H1 (cell line): ENCODE data around the gene PTPRT. TPM values are rescaled to one million over a fixed set of nuclear protein-coding genes. Genes with fewer than 3 reads are reported as not detected.

Experiments used
- CTCF ChIA-PET: fragments of 300-600 bp; sonication (Branson Sonifier 250); formaldehyde crosslinking; loops from one replicate; lab custom pipeline; 2021; ENCODE audit not compliant: partially characterized antibody; lab: Charles Lee
- POLR2A ChIA-PET: fragments of 300-600 bp; sonication (Branson Sonifier 250); formaldehyde crosslinking; loops from one replicate; lab custom pipeline; 2021; ENCODE audit warnings: inconsistent platforms; ENCODE audit not compliant: partially characterized antibody; lab: Charles Lee
- DNase-seq, 2 experiments: peaks; one replicate each; pipeline versions ENCODE4 v3.0.0 to v3.0.0-alpha.2; 2010 to 2022; ENCODE audit warnings: low spot score in 2 of 2, low read depth in 1 of 2, mixed read lengths in 1 of 2
- FAIRE-seq: peaks from 2 replicates; lab custom pipeline; 2011; peaks lifted over from hg19 to GRCh38; lab: Jason Lieb, UNC
- H2AFZ ChIP-seq: 2 replicates; pipeline ENCODE4 v1.8.1; 2012; ENCODE audit warnings: low read length, inconsistent platforms
- H2AK5ac ChIP-seq: 2 replicates; pipeline ENCODE4 v1.6.1; 2013; ENCODE audit warnings: low read depth, low read length
- H2BK120ac ChIP-seq: replicated peaks from 2 replicates; pipeline ENCODE3; 2013; ENCODE audit warnings: low read depth, low read length, inconsistent platforms
- H2BK12ac ChIP-seq: 2 replicates; pipeline ENCODE4 v1.6.1; 2013; ENCODE audit warnings: low read depth, low read length
- H2BK15ac ChIP-seq: 2 replicates; pipeline ENCODE4 v1.6.1; 2013; ENCODE audit warnings: low read length
- H2BK20ac ChIP-seq: 2 replicates; pipeline ENCODE4 v1.6.1; 2013; ENCODE audit warnings: low read length
- H2BK5ac ChIP-seq: 2 replicates; pipeline ENCODE4 v1.6.1; 2013; ENCODE audit warnings: low read depth, low read length
- H3K14ac ChIP-seq: 2 replicates; pipeline ENCODE4 v1.6.1; 2013; ENCODE audit warnings: inconsistent platforms; ENCODE audit not compliant: insufficient read length
- H3K18ac ChIP-seq: 2 replicates; pipeline ENCODE4 v1.6.1; 2013; ENCODE audit warnings: low read length; ENCODE audit errors: extremely low read depth
- H3K23ac ChIP-seq: 2 replicates; pipeline ENCODE4 v1.6.1; 2013; ENCODE audit warnings: inconsistent platforms; ENCODE audit not compliant: insufficient read length
- H3K23me2 ChIP-seq: 2 replicates; pipeline ENCODE4 v1.6.1; 2013; ENCODE audit warnings: low read depth, low read length
- H3K27ac ChIP-seq: 2 replicates; pipeline ENCODE4 v1.6.1; 2011; ENCODE audit warnings: low read depth, low read length, inconsistent platforms
- H3K27me3 ChIP-seq, 4 experiments: replicated peaks in 1 of 4; 1 replicate in 1 of 4; 2 replicates in 3 of 4; pipeline versions ENCODE4 v1.6.1 to v1.8.1; 2011 to 2013; ENCODE audit warnings: low read length in 3 of 4, mild to moderate bottlenecking in 3 of 4, inconsistent platforms in 2 of 4, mixed read lengths in 2 of 4, moderate library complexity in 1 of 4; ENCODE audit not compliant: control insufficient read depth in 3 of 4, insufficient read depth in 3 of 4; ENCODE audit errors: extremely low read depth in 1 of 4
- H3K36me3 ChIP-seq, 4 experiments: 2 replicates each; pipeline versions ENCODE4 v1.6.1 to v1.8.1; 2011 to 2013; ENCODE audit warnings: mild to moderate bottlenecking in 4 of 4, low read length in 3 of 4, moderate library complexity in 2 of 4, control low read depth in 1 of 4, inconsistent platforms in 1 of 4; ENCODE audit not compliant: insufficient read depth in 4 of 4, control insufficient read depth in 2 of 4
- H3K4ac ChIP-seq: replicated peaks from 2 replicates; pipeline ENCODE3; 2013; ENCODE audit warnings: low read length, low read depth, mixed read lengths, inconsistent platforms; ENCODE audit not compliant: insufficient read length
- H3K4me1 ChIP-seq, 4 experiments: replicated peaks in 1 of 4; 1 replicate in 1 of 4; 2 replicates in 3 of 4; pipeline versions ENCODE4 v1.6.1 to v1.8.1; 2011 to 2013; ENCODE audit warnings: low read length in 3 of 4, inconsistent platforms in 2 of 4, mixed read lengths in 1 of 4; ENCODE audit not compliant: insufficient read depth in 4 of 4, control insufficient read depth in 3 of 4
- H3K4me2 ChIP-seq, 2 experiments: 2 replicates each; pipeline versions ENCODE4 v1.6.1 to v1.8.1; 2011 to 2013; ENCODE audit warnings: low read depth in 2 of 2, low read length in 2 of 2, control low read depth in 1 of 2, inconsistent platforms in 1 of 2, mild to moderate bottlenecking in 1 of 2; ENCODE audit not compliant: insufficient read depth in 1 of 2
- H3K4me3 ChIP-seq, 4 experiments: fragments of 200-600, 300-600 bp in 1 of 4; sonication (generic), shearing (Covaris generic), sonication (Bioruptor Twin) in 1 of 4; 2 replicates each; pipeline versions ENCODE4 v1.5.1 to v1.8.1; 2011 to 2016; ENCODE audit warnings: low read length in 4 of 4, low read depth in 3 of 4, control low read depth in 2 of 4, inconsistent platforms in 2 of 4, mild to moderate bottlenecking in 2 of 4, mixed read lengths in 1 of 4, moderate library complexity in 1 of 4; ENCODE audit not compliant: insufficient read depth in 2 of 4; ENCODE audit errors: extremely low read depth in 1 of 4
- H3K56ac ChIP-seq: replicated peaks from 2 replicates; pipeline ENCODE3; 2013; ENCODE audit warnings: low read depth, mild to moderate bottlenecking, mixed read lengths, low read length, inconsistent platforms; ENCODE audit not compliant: insufficient read length
- H3K79me1 ChIP-seq: 2 replicates; pipeline ENCODE4 v1.6.1; 2013; ENCODE audit warnings: low read depth, low read length, control low read depth
- H3K79me2 ChIP-seq, 2 experiments: 2 replicates each; pipeline versions ENCODE4 v1.6.1 to v1.8.1; 2012 to 2013; ENCODE audit warnings: low read length in 2 of 2, mild to moderate bottlenecking in 2 of 2, inconsistent platforms in 1 of 2; ENCODE audit not compliant: insufficient read depth in 2 of 2, control insufficient read depth in 1 of 2
- H3K9ac ChIP-seq, 4 experiments: replicated peaks in 1 of 4; 1 replicate in 1 of 4; 2 replicates in 3 of 4; pipeline versions ENCODE4 v1.6.1 to v1.8.1; 2011 to 2013; ENCODE audit warnings: low read depth in 3 of 4, low read length in 3 of 4, control low read depth in 2 of 4, mild to moderate bottlenecking in 2 of 4, moderate library complexity in 2 of 4, inconsistent platforms in 1 of 4; ENCODE audit errors: extremely low read depth in 1 of 4
- H3K9me3 ChIP-seq, 2 experiments: 2 replicates each; pipeline versions ENCODE4 v1.6.1 to v1.8.1; 2012 to 2013; ENCODE audit warnings: mild to moderate bottlenecking in 2 of 2, moderate library complexity in 2 of 2, control low read depth in 1 of 2, inconsistent platforms in 1 of 2, low read depth in 1 of 2, low read length in 1 of 2, mixed read lengths in 1 of 2; ENCODE audit not compliant: insufficient read depth in 2 of 2
- H4K20me1 ChIP-seq, 2 experiments: replicated peaks in 1 of 2; 2 replicates each; pipeline versions ENCODE3 to v1.8.1; 2011 to 2013; ENCODE audit warnings: inconsistent platforms in 2 of 2, low read length in 2 of 2, mild to moderate bottlenecking in 1 of 2; ENCODE audit not compliant: insufficient read depth in 2 of 2, control insufficient read depth in 1 of 2
- H4K5ac ChIP-seq: 2 replicates; pipeline ENCODE4 v1.6.1; 2013; ENCODE audit warnings: low read length, low read depth, mixed read lengths, inconsistent platforms; ENCODE audit not compliant: insufficient read length
- H4K8ac ChIP-seq: 2 replicates; pipeline ENCODE4 v1.8.0; 2013; ENCODE audit warnings: mild to moderate bottlenecking, moderate library complexity, low read length, inconsistent platforms; ENCODE audit not compliant: insufficient read depth; ENCODE audit errors: extremely low read depth
- H4K91ac ChIP-seq: replicated peaks from 2 replicates; pipeline ENCODE3; 2013; ENCODE audit warnings: low read length, mixed read lengths, inconsistent platforms; ENCODE audit not compliant: insufficient read length
- HDAC6 ChIP-seq: IDR thresholded peaks from one replicate; pipeline ENCODE4 v1.7.1; 2012; ENCODE audit warnings: low read depth, mild to moderate bottlenecking, inconsistent platforms, low read length, moderate library complexity
- SP4 ChIP-seq: IDR thresholded peaks from 2 replicates; pipeline ENCODE4 v1.6.1; 2012; ENCODE audit warnings: low read length, inconsistent platforms
- TAF7 ChIP-seq: optimal IDR thresholded peaks from 2 replicates; pipeline ENCODE3; 2011; ENCODE audit warnings: low read depth, mild to moderate bottlenecking, inconsistent platforms, low read length, moderate library complexity, borderline replicate concordance
- WGBS, 2 experiments: shearing (Covaris generic) in 1 of 2; methylation state at CpG; one replicate each; pipeline versions ENCODE4 v1.1.6 to v1.1.7; 2013 to 2015; ENCODE audit warnings: low lambda C conversion rate in 2 of 2, mixed read lengths in 2 of 2, inconsistent platforms in 1 of 2, low coverage in 1 of 2, missing lambda C conversion rate in 1 of 2; ENCODE audit not compliant: insufficient replicate concordance in 2 of 2, insufficient coverage in 1 of 2, insufficient read length in 1 of 2; ENCODE audit errors: extremely low coverage in 1 of 2, missing lambda C conversion rate in 1 of 2; 5-methylcytosine and 5-hydroxymethylcytosine counted together
- polyA plus RNA-seq, 7 experiments: library from polyadenylated mRNA; depleted of rRNA in 3 of 7; stranded (reverse) in 5 of 7; unstranded in 2 of 7; fragments of >200 nt in 5 of 7; fragments of 200-250 nt in 2 of 7; gene quantifications; 1 replicate in 5 of 7; 2 replicates in 1 of 7; 4 replicates in 1 of 7; pipeline versions ENCODE4 v1.2.1 to v1.2.3, GENCODE V29; 2011 to 2013; ENCODE audit warnings: missing spikeins in 2 of 7, mixed read lengths in 2 of 7
- total RNA-seq: library from RNA; stranded (reverse); fragmentation: NEBNext Ultra II Directional; extraction: Animal tissue kit (Norgen Biotek cat#: 25700); gene quantifications from 2 replicates; pipeline ENCODE4 v1.2.1, GENCODE V29; 2021

PTPRT gene
- total and polyA plus RNA-seq, 2 of the 8 experiments (the other 6 are each of a cell fraction or from before 2014, with no cell fraction given), result 0.33 to 1.8 TPM

- Histone ChIP-seq H3K23ac (no peak overlapping the region), H3K27me3 (no peaks in the 10 kb centered on the region), H3K18ac (no peak overlapping the region), H4K5ac (no peak overlapping the region), H2BK5ac (no peak overlapping the region), H4K91ac (no peak overlapping the region), H4K20me1 (no peaks in the 10 kb centered on the region), H3K9ac (no peak overlapping the region), H2BK15ac (no peak overlapping the region), H3K79me1 (no peaks in the 10 kb centered on the region), H3K36me3 (no peaks in the 10 kb centered on the region), H2AFZ (no peak overlapping the region), H2BK12ac (no peak overlapping the region), H3K27ac (no peak overlapping the region), H3K79me2 (no peaks in the 10 kb centered on the region), H2AK5ac (no peak overlapping the region), H2BK20ac (no peak overlapping the region), H3K9me3 (no peaks in the 10 kb centered on the region), H4K8ac (no peak overlapping the region), H3K14ac (no peak overlapping the region), H3K56ac (no peak overlapping the region), H3K4me3 (no peak overlapping the region), H3K4me1 (no peaks in the 10 kb centered on the region), H3K4ac (no peak overlapping the region), H2BK120ac (no peak overlapping the region), H3K4me2 (no peak overlapping the region), H3K23me2 (no peaks in the 10 kb centered on the region)
- WGBS, 2 experiments, result 81% methylated on average over 2 of the region's 2 CpGs; no CpG with 5 or more reads in 1 of the 2 experiments
- CTCF ChIA-PET, result interaction anchor here (1.0 kb wide), 1 partner anchor 12 kb away, joined by 3 read pairs; no protein-coding TSS in a partner anchor
- POLR2A ChIA-PET, result no interaction called here
- TF ChIP-seq SP4 (no peak), HDAC6 (no peak), TAF7 (no peak)
- no peak for FAIRE-seq
- DNase-seq, result no peak
Measured at GRCh38 chr20:42173440-42173839, 1016.3 kb downstream of the PTPRT start.
